ENCODE results near the gene DGKI. TPM values are rescaled to one million over a fixed set of nuclear protein-coding genes. Genes with fewer than 3 reads are reported as not detected.

Gene DGKI
- polyA plus RNA-seq, 2 of the 4 experiments (the other 2 are of a cell fraction): 0.05 to 0.08 TPM

DNA sequence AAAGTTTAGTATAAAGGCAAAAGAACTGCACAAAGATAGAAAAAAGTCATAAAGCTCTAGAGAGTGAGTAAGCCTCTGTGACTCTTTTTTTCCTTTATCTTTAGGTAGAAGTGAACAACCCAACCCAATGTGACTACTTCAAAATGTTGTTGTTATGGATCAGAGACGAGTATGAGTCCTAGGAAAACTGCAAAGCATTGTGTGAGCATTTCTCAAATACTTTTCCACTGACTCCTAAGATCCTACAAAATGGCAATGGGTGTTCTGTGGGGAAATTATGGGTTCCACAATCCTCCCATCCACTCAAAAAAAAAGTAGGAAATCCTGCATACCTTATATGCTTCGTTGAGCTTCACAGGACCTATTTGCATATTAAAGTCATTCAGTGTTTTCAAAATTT, 177.1 kb downstream of the DGKI start:
- H3K4me1 ChIP-seq: peaks cover 12% of the 10 kb centered on the region
- no peak overlapping the region for H3K4me3 ChIP-seq
- DNase-seq (ENCODE audit: low read depth in 1 of 2, low spot score in 1 of 2) (no peak), FAIRE-seq (no peak), ATAC-seq (no peak)
- no peaks in the 10 kb centered on the region for H3K9me3 ChIP-seq
- no peak overlapping the region for H3K4me2 ChIP-seq
- no peak overlapping the region for H3K27ac ChIP-seq
- ChIA-PET POLR2A (no interaction called here), CTCF (interaction anchor here (0.7 to 5.5 kb wide), 2 partner anchors 14 to 338 kb away, joined by 3 to 36 read pairs; no protein-coding TSS in a partner anchor)
- TF ChIP-seq EP300 (IDR thresholded peaks at IDR 0.05) (no peak), GATA3 (IDR thresholded peaks at IDR 0.05; ENCODE audit: borderline replicate concordance) (no peak), SMC3 (IDR thresholded peaks at IDR 0.05) (no peak), NPAS2 (CRISPR knock-in tag; IDR thresholded peaks at IDR 0.05; ENCODE audit: borderline replicate concordance) (no peak), KDM5A (IDR thresholded peaks at IDR 0.05) (no peak), HOXB13 (CRISPR knock-in tag; IDR thresholded peaks at IDR 0.05; ENCODE audit: low read depth) (no peak), NR3C1 (IDR thresholded peaks at IDR 0.05) (no peak), BHLHE40 (IDR thresholded peaks at IDR 0.05; ENCODE audit: low read depth, low read length) (no peak), BCL3 (IDR thresholded peaks at IDR 0.05) (no peak), CBX2 (IDR thresholded peaks at IDR 0.05; ENCODE audit: borderline replicate concordance, low read depth) (no peak), PHF8 (IDR thresholded peaks at IDR 0.05; ENCODE audit: borderline replicate concordance, low read depth) (no peak), CBX8 (IDR thresholded peaks at IDR 0.05) (no peak), CHD2 (IDR thresholded peaks at IDR 0.05; ENCODE audit: low read length, partially characterized antibody) (no peak), USF2 (IDR thresholded peaks at IDR 0.05) (no peak), RFX5 (IDR thresholded peaks at IDR 0.05) (no peak), TFCP2L1 (CRISPR knock-in tag; IDR thresholded peaks at IDR 0.05) (no peak)
- TF ChIP-seq, protein P1, sequence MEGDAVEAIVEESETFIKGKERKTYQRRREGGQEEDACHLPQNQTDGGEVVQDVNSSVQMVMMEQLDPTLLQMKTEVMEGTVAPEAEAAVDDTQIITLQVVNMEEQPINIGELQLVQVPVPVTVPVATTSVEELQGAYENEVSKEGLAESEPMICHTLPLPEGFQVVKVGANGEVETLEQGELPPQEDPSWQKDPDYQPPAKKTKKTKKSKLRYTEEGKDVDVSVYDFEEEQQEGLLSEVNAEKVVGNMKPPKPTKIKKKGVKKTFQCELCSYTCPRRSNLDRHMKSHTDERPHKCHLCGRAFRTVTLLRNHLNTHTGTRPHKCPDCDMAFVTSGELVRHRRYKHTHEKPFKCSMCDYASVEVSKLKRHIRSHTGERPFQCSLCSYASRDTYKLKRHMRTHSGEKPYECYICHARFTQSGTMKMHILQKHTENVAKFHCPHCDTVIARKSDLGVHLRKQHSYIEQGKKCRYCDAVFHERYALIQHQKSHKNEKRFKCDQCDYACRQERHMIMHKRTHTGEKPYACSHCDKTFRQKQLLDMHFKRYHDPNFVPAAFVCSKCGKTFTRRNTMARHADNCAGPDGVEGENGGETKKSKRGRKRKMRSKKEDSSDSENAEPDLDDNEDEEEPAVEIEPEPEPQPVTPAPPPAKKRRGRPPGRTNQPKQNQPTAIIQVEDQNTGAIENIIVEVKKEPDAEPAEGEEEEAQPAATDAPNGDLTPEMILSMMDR (IDR thresholded peaks at IDR 0.05): no peak
- 2% methylated on average over 2 of the region's 2 CpGs for WGBS (ENCODE audit: missing lambda C conversion rate)

GRCh38 chr7:137668404-137668803, 178.4 kb downstream of the DGKI start:
- 5% methylated on average over 2 of the region's 2 CpGs for WGBS (ENCODE audit: missing lambda C conversion rate)
- TF ChIP-seq MYC (IDR thresholded peaks at IDR 0.05; ENCODE audit: borderline replicate concordance, low read length) (no peak), EHF (CRISPR knock-in tag; IDR thresholded peaks at IDR 0.05) (no peak), MAFK (IDR thresholded peaks at IDR 0.05; ENCODE audit: partially characterized antibody) (no peak), ZNF302 (CRISPR knock-in tag; IDR thresholded peaks at IDR 0.05) (no peak)
- H3K27ac ChIP-seq: no peak overlapping the region
- CTCF ChIA-PET: interaction anchor here (0.7 to 5.5 kb wide), 2 partner anchors 12 to 231 kb away, joined by 3 to 36 read pairs; no protein-coding TSS in a partner anchor
- no peaks in the 10 kb centered on the region for H3K9me3 ChIP-seq
- peaks cover 12% of the 10 kb centered on the region for H3K4me1 ChIP-seq
- no peak overlapping the region for H3K4me3 ChIP-seq
- FAIRE-seq: no peak
- no peak for ATAC-seq
- POLR2A ChIA-PET: no interaction called here
- no peak for DNase-seq (ENCODE audit: low read depth in 1 of 2, low spot score in 1 of 2)
- peak overlapping the region; percentile 22; the same call in 2 of the 3 replicates for H3K4me2 ChIP-seq
